GM18861 (cell line): ENCODE data around the gene CCN2.
"Not testable (repeated sequence)": the region's sequence is repeated elsewhere in the genome, so short reads cannot be mapped to it uniquely, and the experiment has no call there.

Experiments
- ATAC-seq: cut with Tn5 transposase; IDR thresholded peaks from one replicate; pipeline ENCODE4 v1.9.1; 2021; ENCODE audit not compliant: unreplicated experiment

CCN2 gene

GRCh38 chr6:131946404-131946991 lies 4.7 kb downstream of the CCN2 start:
- ATAC-seq = no peak

- ATAC-seq = no peak
Observed at GRCh38 chr6:131945971-131946370, 5.2 kb downstream of the CCN2 start.

GRCh38 chr6:131937703-131938631 lies 13.2 kb downstream of the CCN2 start:
- ATAC-seq = no peak

- ATAC-seq = no peak
Observed at GRCh38 chr6:131937226-131937625, 13.9 kb downstream of the CCN2 start.

GRCh38 chr6:131936156-131936555 lies 15.0 kb downstream of the CCN2 start:
- no peak for ATAC-seq

GRCh38 chr6:131931063-131931750 lies 20.0 kb downstream of the CCN2 start:
- ATAC-seq = no peak

- no peak for ATAC-seq
Observed at GRCh38 chr6:131929976-131930375, 21.2 kb downstream of the CCN2 start.

- no peak for ATAC-seq
Observed at GRCh38 chr6:131929264-131929663, 21.9 kb downstream of the CCN2 start.

- ATAC-seq = no peak
Observed at GRCh38 chr6:131924881-131925474, 26.2 kb downstream of the CCN2 start.

GRCh38 chr6:131923356-131923755 lies 27.8 kb downstream of the CCN2 start:
- peak; percentile 68 for ATAC-seq

GRCh38 chr6:131920656-131921055 lies 30.5 kb downstream of the CCN2 start:
- ATAC-seq = no peak

- no peak for ATAC-seq
Observed at GRCh38 chr6:131918650-131919355, 32.4 kb downstream of the CCN2 start.

GRCh38 chr6:131917763-131918649 lies 33.2 kb downstream of the CCN2 start:
- no peak for ATAC-seq

- ATAC-seq = no peak
Observed at GRCh38 chr6:131917318-131917717, 33.9 kb downstream of the CCN2 start.

GRCh38 chr6:131916847-131917246 lies 34.3 kb downstream of the CCN2 start:
- ATAC-seq = no peak

GRCh38 chr6:131916091-131916796 lies 34.9 kb downstream of the CCN2 start:
- not testable (repeated sequence) for ATAC-seq

GRCh38 chr6:131914967-131915751 lies 36.0 kb downstream of the CCN2 start:
- peak; percentile 85 for ATAC-seq

GRCh38 chr6:131914234-131914633 lies 36.9 kb downstream of the CCN2 start:
- no peak for ATAC-seq
